Nephron (organoid): ENCODE data around the gene SH2B2.

ENCODE experiments used
- H3K27ac Mint-ChIP-seq, 3 experiments: 2 replicates each; pipeline ENCODE4 v1.8.0; 2020; ENCODE audit warnings: mixed read lengths in 3 of 3, mild to moderate bottlenecking in 2 of 3, moderate library complexity in 1 of 3
- H3K27me3 Mint-ChIP-seq: 2 replicates; pipeline ENCODE4 v1.8.0; 2021; ENCODE audit warnings: low read depth, mild to moderate bottlenecking, moderate library complexity, mixed read lengths
- H3K36me3 Mint-ChIP-seq: 2 replicates; pipeline ENCODE4 v1.8.0; 2020; ENCODE audit warnings: low read depth, mixed read lengths
- H3K4me1 Mint-ChIP-seq: 2 replicates; pipeline ENCODE4 v1.8.0; 2020; ENCODE audit warnings: mixed read lengths
- H3K4me3 Mint-ChIP-seq, 3 experiments: 2 replicates each; pipeline ENCODE4 v1.8.0; 2020; ENCODE audit warnings: mild to moderate bottlenecking in 3 of 3, mixed read lengths in 3 of 3, moderate library complexity in 2 of 3
- H3K9me3 Mint-ChIP-seq: 2 replicates; pipeline ENCODE4 v1.8.0; 2020; ENCODE audit warnings: mixed read lengths
- TF ChIP-seq, protein P1 (sequence below), 3 experiments: fragments of 200-600 bp; sonication (generic); IDR thresholded peaks; one replicate each; pipeline ENCODE4 v1.5.0; 2021; ENCODE audit warnings: antibody characterized with exemption in 3 of 3; ENCODE audit not compliant: unreplicated experiment in 3 of 3

SH2B2 gene

GRCh38 chr7:102248456-102249395 is 37.9 kb upstream of the SH2B2 start:
- TF ChIP-seq, protein P1, sequence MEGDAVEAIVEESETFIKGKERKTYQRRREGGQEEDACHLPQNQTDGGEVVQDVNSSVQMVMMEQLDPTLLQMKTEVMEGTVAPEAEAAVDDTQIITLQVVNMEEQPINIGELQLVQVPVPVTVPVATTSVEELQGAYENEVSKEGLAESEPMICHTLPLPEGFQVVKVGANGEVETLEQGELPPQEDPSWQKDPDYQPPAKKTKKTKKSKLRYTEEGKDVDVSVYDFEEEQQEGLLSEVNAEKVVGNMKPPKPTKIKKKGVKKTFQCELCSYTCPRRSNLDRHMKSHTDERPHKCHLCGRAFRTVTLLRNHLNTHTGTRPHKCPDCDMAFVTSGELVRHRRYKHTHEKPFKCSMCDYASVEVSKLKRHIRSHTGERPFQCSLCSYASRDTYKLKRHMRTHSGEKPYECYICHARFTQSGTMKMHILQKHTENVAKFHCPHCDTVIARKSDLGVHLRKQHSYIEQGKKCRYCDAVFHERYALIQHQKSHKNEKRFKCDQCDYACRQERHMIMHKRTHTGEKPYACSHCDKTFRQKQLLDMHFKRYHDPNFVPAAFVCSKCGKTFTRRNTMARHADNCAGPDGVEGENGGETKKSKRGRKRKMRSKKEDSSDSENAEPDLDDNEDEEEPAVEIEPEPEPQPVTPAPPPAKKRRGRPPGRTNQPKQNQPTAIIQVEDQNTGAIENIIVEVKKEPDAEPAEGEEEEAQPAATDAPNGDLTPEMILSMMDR (IDR thresholded peaks at IDR 0.05; ENCODE audit: unreplicated experiment in 3 of 3): no peak
- Mint-ChIP-seq H3K9me3 (no peaks in the 10 kb centered on the region), H3K27ac (no peak overlapping the region), H3K4me3 (no peak overlapping the region), H3K27me3 (no peaks in the 10 kb centered on the region), H3K4me1 (peaks cover 30% of the 10 kb centered on the region), H3K36me3 (peaks cover 31% of the 10 kb centered on the region)

- Mint-ChIP-seq H3K4me3 (no peak overlapping the region), H3K36me3 (peaks cover 37% of the 10 kb centered on the region), H3K27me3 (no peaks in the 10 kb centered on the region), H3K9me3 (no peaks in the 10 kb centered on the region), H3K4me1 (peaks cover 40% of the 10 kb centered on the region), H3K27ac (no peak overlapping the region)
- TF ChIP-seq, protein P1 (IDR thresholded peaks at IDR 0.05; ENCODE audit: unreplicated experiment in 3 of 3): no peak
Observed at GRCh38 chr7:102251531-102252365, 34.9 kb upstream of the SH2B2 start.

GRCh38 chr7:102252366-102252982 is 34.2 kb upstream of the SH2B2 start:
- H3K4me3 Mint-ChIP-seq: peak overlapping the region in 2 of 3 experiments; percentile 14 to 34
- peaks cover 40% of the 10 kb centered on the region for H3K4me1 Mint-ChIP-seq
- TF ChIP-seq, protein P1 (IDR thresholded peaks at IDR 0.05; ENCODE audit: unreplicated experiment in 3 of 3): no peak
- peaks cover 36% of the 10 kb centered on the region for H3K36me3 Mint-ChIP-seq
- no peaks in the 10 kb centered on the region for H3K9me3 Mint-ChIP-seq
- H3K27ac Mint-ChIP-seq: peak overlapping the region in 2 of 3 experiments; percentile 55 to 76
- H3K27me3 Mint-ChIP-seq: no peaks in the 10 kb centered on the region

- TF ChIP-seq, protein P1 (IDR thresholded peaks at IDR 0.05; ENCODE audit: unreplicated experiment in 3 of 3): no peak
- H3K4me1 Mint-ChIP-seq: peaks cover 45% of the 10 kb centered on the region
- H3K4me3 Mint-ChIP-seq: peak overlapping the region in 2 of 3 experiments; percentile 69 to 80
- H3K36me3 Mint-ChIP-seq: peaks cover 34% of the 10 kb centered on the region
- peak overlapping the region; percentile 76 to 94 (median 94) for H3K27ac Mint-ChIP-seq
- H3K9me3 Mint-ChIP-seq: no peaks in the 10 kb centered on the region
- H3K27me3 Mint-ChIP-seq: no peaks in the 10 kb centered on the region
Observed at GRCh38 chr7:102253066-102253972, 33.3 kb upstream of the SH2B2 start.

DNA sequence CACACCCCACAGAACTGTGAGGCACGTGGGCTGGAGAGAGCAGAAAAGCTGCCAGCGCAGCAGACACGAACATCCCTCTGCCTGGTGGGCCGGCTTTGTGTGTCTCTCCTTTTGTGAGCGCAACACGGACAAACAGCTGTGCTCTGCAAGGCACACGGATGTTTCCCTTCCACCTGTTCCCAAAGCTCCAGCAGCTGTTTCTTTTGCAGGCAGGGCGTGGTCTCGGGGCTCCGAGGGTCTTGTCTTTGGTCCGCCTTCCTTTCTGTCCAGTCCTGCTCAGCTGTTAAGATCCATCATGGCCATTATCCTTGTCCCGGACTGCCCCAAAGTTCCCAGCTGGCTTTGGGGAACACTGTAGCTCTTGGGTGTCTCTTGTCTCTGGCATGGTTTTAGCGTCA is 32.7 kb upstream of the SH2B2 start:
- Mint-ChIP-seq H3K4me3 (peak overlapping the region in 2 of 3 experiments; percentile 69 to 80), H3K9me3 (no peaks in the 10 kb centered on the region), H3K27me3 (no peaks in the 10 kb centered on the region), H3K36me3 (peaks cover 34% of the 10 kb centered on the region), H3K4me1 (peaks cover 49% of the 10 kb centered on the region), H3K27ac (peak overlapping the region; percentile 76 to 94 (median 94))
- TF ChIP-seq, protein P1 (IDR thresholded peaks at IDR 0.05; ENCODE audit: unreplicated experiment in 3 of 3): no peak
